Measurements from ENCODE around the gene ERRFI1.

The ERRFI1 gene

GRCh38 chr1:8042134-8042533 is 16.0 kb upstream of the ERRFI1 start:
- DNase-seq: no peak

GRCh38 chr1:8040586-8040985 is 14.5 kb upstream of the ERRFI1 start:
- DNase-seq: peak; percentile 79

GRCh38 chr1:8039071-8039470 is 13.0 kb upstream of the ERRFI1 start:
- DNase-seq: no peak

GRCh38 chr1:8035289-8035688 is 9.2 kb upstream of the ERRFI1 start:
- DNase-seq: no peak

GRCh38 chr1:8033322-8033721 is 7.2 kb upstream of the ERRFI1 start:
- DNase-seq: no peak

- DNase-seq: no peak
These were observed 6.3 kb upstream of the ERRFI1 start for GRCh38 chr1:8032366-8032910.

GRCh38 chr1:8031176-8031785 is 5.2 kb upstream of the ERRFI1 start:
- DNase-seq: no peak

- no peak for DNase-seq
These were observed 2.4 kb upstream of the ERRFI1 start for GRCh38 chr1:8028571-8028910.

- DNase-seq: no peak
These were observed 1.9 kb upstream of the ERRFI1 start for GRCh38 chr1:8027748-8028570.

- DNase-seq: no peak
These were observed 1.1 kb upstream of the ERRFI1 start for GRCh38 chr1:8026976-8027747.

- DNase-seq: no peak
These were observed 401 bp downstream of the ERRFI1 start for GRCh38 chr1:8025671-8026144.

GRCh38 chr1:8025061-8025670 is 943 bp downstream of the ERRFI1 start:
- no peak for DNase-seq

GRCh38 chr1:8024329-8024728 is 1.8 kb downstream of the ERRFI1 start:
- DNase-seq: no peak

GRCh38 chr1:8023995-8024313 is 2.2 kb downstream of the ERRFI1 start:
- no peak for DNase-seq

- no peak for DNase-seq
These were observed 2.7 kb downstream of the ERRFI1 start for GRCh38 chr1:8023287-8023994.

- no peak for DNase-seq
These were observed 3.5 kb downstream of the ERRFI1 start for GRCh38 chr1:8022395-8023286.

GRCh38 chr1:8021676-8022266 is 4.3 kb downstream of the ERRFI1 start:
- no peak for DNase-seq

GRCh38 chr1:8020032-8020431 is 6.1 kb downstream of the ERRFI1 start:
- no peak for DNase-seq

- no peak for DNase-seq
These were observed 6.9 kb downstream of the ERRFI1 start for GRCh38 chr1:8019229-8019620.

GRCh38 chr1:8018492-8019228 is 7.4 kb downstream of the ERRFI1 start:
- DNase-seq: no peak
